ENCODE data around the gene CCL8.
A peak's percentile ranks its signal among the peaks of the same experiment; 100 is the strongest.
"Not testable (repeated sequence)": the region's sequence is repeated elsewhere in the genome, so short reads cannot be mapped to it uniquely, and the experiment has no call there.

Gene CCL8

GRCh38 chr17:34314279-34314678 lies 5.0 kb upstream of the CCL8 start:
- Histone ChIP-seq H3K9me2 (replicated peaks; ENCODE audit: insufficient read depth, low read length) (no peaks in the 10 kb centered on the region), H3F3A (ENCODE audit: insufficient read depth, low read length) (no peaks in the 10 kb centered on the region), H3K9ac (ENCODE audit: low read length) (no peak overlapping the region), H4K20me1 (ENCODE audit: insufficient read depth, low read length) (no peaks in the 10 kb centered on the region), H3K27me3 (replicated peaks; ENCODE audit: insufficient read depth, low read length) (no peaks in the 10 kb centered on the region), H3K9me3 (replicated peaks; ENCODE audit: insufficient read depth, low read length) (no peaks in the 10 kb centered on the region), H3K4me1 (ENCODE audit: low read length) (peaks cover 12% of the 10 kb centered on the region), H2AFZ (ENCODE audit: low read length) (peak overlapping the region; percentile 33; the same call in 1 of the 2 replicates), H3K79me2 (ENCODE audit: low read length) (no peaks in the 10 kb centered on the region), H3K27ac (ENCODE audit: low read length) (no peak overlapping the region; the same call in 1 of the 2 replicates), H3K4me2 (ENCODE audit: low read depth, low read length) (peak overlapping the region; percentile 55), H3K4me3 (ENCODE audit: low read length) (peak overlapping the region; percentile 20; the same call in 1 of the 2 replicates), H3K36me3 (replicated peaks; ENCODE audit: insufficient read depth, low read length) (no peaks in the 10 kb centered on the region)
- DNase-seq, result peak; percentile 55
- TF ChIP-seq EZH2 (optimal IDR thresholded peaks at IDR 0.05; ENCODE audit: low read depth, low read length) (no peak), EZH2phosphoT487 (IDR thresholded peaks at IDR 0.05; ENCODE audit: low read length) (no peak), CTCF (IDR thresholded peaks at IDR 0.05; ENCODE audit: low read length) (no peak)

GRCh38 chr17:34318474-34318873 lies 761 bp upstream of the CCL8 start:
- H3K9ac ChIP-seq (ENCODE audit: low read length), result no peak overlapping the region
- no peaks in the 10 kb centered on the region for H3F3A ChIP-seq (ENCODE audit: insufficient read depth, low read length)
- H2AFZ ChIP-seq (ENCODE audit: low read length), result no peak overlapping the region
- H3K9me2 ChIP-seq (replicated peaks; ENCODE audit: insufficient read depth, low read length), result no peaks in the 10 kb centered on the region
- no peaks in the 10 kb centered on the region for H3K27me3 ChIP-seq (replicated peaks; ENCODE audit: insufficient read depth, low read length)
- TF ChIP-seq CTCF (IDR thresholded peaks at IDR 0.05; ENCODE audit: low read length) (peak; percentile 42), EZH2 (optimal IDR thresholded peaks at IDR 0.05; ENCODE audit: low read depth, low read length) (no peak), EZH2phosphoT487 (IDR thresholded peaks at IDR 0.05; ENCODE audit: low read length) (no peak)
- H3K36me3 ChIP-seq (replicated peaks; ENCODE audit: insufficient read depth, low read length), result no peaks in the 10 kb centered on the region
- peak; percentile 41 for DNase-seq
- H3K4me3 ChIP-seq (ENCODE audit: low read length), result no peak overlapping the region
- no peak overlapping the region for H3K27ac ChIP-seq (ENCODE audit: low read length)
- H3K79me2 ChIP-seq (ENCODE audit: low read length), result no peaks in the 10 kb centered on the region
- no peaks in the 10 kb centered on the region for H4K20me1 ChIP-seq (ENCODE audit: insufficient read depth, low read length)
- no peak overlapping the region for H3K4me2 ChIP-seq (ENCODE audit: low read depth, low read length)
- H3K9me3 ChIP-seq (replicated peaks; ENCODE audit: insufficient read depth, low read length), result no peaks in the 10 kb centered on the region
- H3K4me1 ChIP-seq (ENCODE audit: low read length), result peaks cover 11% of the 10 kb centered on the region

GRCh38 chr17:34321964-34322363 lies 2.7 kb downstream of the CCL8 start:
- Histone ChIP-seq H3K4me3 (ENCODE audit: low read length) (no peak overlapping the region), H3K4me1 (ENCODE audit: low read length) (no peaks in the 10 kb centered on the region), H3K79me2 (ENCODE audit: low read length) (no peaks in the 10 kb centered on the region), H3K9ac (ENCODE audit: low read length) (no peak overlapping the region), H3K9me2 (replicated peaks; ENCODE audit: insufficient read depth, low read length) (no peaks in the 10 kb centered on the region), H3K27me3 (replicated peaks; ENCODE audit: insufficient read depth, low read length) (no peaks in the 10 kb centered on the region), H3K9me3 (replicated peaks; ENCODE audit: insufficient read depth, low read length) (no peaks in the 10 kb centered on the region), H3K36me3 (replicated peaks; ENCODE audit: insufficient read depth, low read length) (no peaks in the 10 kb centered on the region), H3F3A (ENCODE audit: insufficient read depth, low read length) (no peaks in the 10 kb centered on the region), H3K4me2 (ENCODE audit: low read depth, low read length) (no peak overlapping the region), H4K20me1 (ENCODE audit: insufficient read depth, low read length) (no peaks in the 10 kb centered on the region), H2AFZ (ENCODE audit: low read length) (no peak overlapping the region), H3K27ac (ENCODE audit: low read length) (no peak overlapping the region)
- TF ChIP-seq CTCF (IDR thresholded peaks at IDR 0.05; ENCODE audit: low read length) (no peak), EZH2 (optimal IDR thresholded peaks at IDR 0.05; ENCODE audit: low read depth, low read length) (no peak), EZH2phosphoT487 (IDR thresholded peaks at IDR 0.05; ENCODE audit: low read length) (no peak)
- DNase-seq, result no peak

- H3K27ac ChIP-seq (ENCODE audit: low read length); H2AFZ ChIP-seq (ENCODE audit: low read length); H3K4me3 ChIP-seq (ENCODE audit: low read length); H3K36me3 ChIP-seq (replicated peaks; ENCODE audit: insufficient read depth, low read length); DNase-seq; H3K9me3 ChIP-seq (replicated peaks; ENCODE audit: insufficient read depth, low read length); H3K4me2 ChIP-seq (ENCODE audit: low read depth, low read length); H3K79me2 ChIP-seq (ENCODE audit: low read length); H4K20me1 ChIP-seq (ENCODE audit: insufficient read depth, low read length); H3K9ac ChIP-seq (ENCODE audit: low read length); H3F3A ChIP-seq (ENCODE audit: insufficient read depth, low read length); H3K4me1 ChIP-seq (ENCODE audit: low read length); H3K27me3 ChIP-seq (replicated peaks; ENCODE audit: insufficient read depth, low read length); H3K9me2 ChIP-seq (replicated peaks; ENCODE audit: insufficient read depth, low read length): not testable (repeated sequence)
Measured at GRCh38 chr17:34327580-34327979, 8.3 kb downstream of the CCL8 start.

Measured in MM.1S (cell line).